Stimulated activated effector memory CD8-positive, alpha-beta T cell treated with anti-CD3 and anti-CD28 coated beads, Interleukin-12 subunit alpha, Interleukin-12 subunit beta, amount 100 ng/mL, for 72 hours (primary cell): ENCODE results near the gene CWC27.
A peak's percentile ranks its signal among the peaks of the same experiment; 100 is the strongest.

Source experiments
- ATAC-seq: fragments of 150-1000 bp; cut with Tn5 transposase; 2 replicates; pipeline ENCODE4 v1.10.0; 2021
- DNase-seq, 2 donors: peaks; one replicate each; pipeline ENCODE4 v3.0.0; 2021 to 2022; ENCODE audit warnings: low spot score in 2 of 2
- H3K27ac Mint-ChIP-seq: one replicate; pipeline ENCODE4 v1.8.0; 2022; ENCODE audit warnings: mild to moderate bottlenecking, mixed read lengths
- H3K36me3 Mint-ChIP-seq: one replicate; pipeline ENCODE4 v1.8.0; 2022; ENCODE audit warnings: mild to moderate bottlenecking, mixed read lengths
- H3K4me1 Mint-ChIP-seq: one replicate; pipeline ENCODE4 v1.8.0; 2022; ENCODE audit warnings: mixed read lengths
- H3K4me3 Mint-ChIP-seq: one replicate; pipeline ENCODE4 v1.8.0; 2022; ENCODE audit warnings: mild to moderate bottlenecking, mixed read lengths
- H3K9me3 Mint-ChIP-seq: one replicate; pipeline ENCODE4 v1.8.0; 2022; ENCODE audit warnings: mixed read lengths

CWC27 gene

GRCh38 chr5:64769855-64770254 lies 1.1 kb downstream of the CWC27 start:
- H3K27ac Mint-ChIP-seq, result peak overlapping the region; percentile 98
- H3K4me1 Mint-ChIP-seq, result peaks cover 37% of the 10 kb centered on the region
- H3K9me3 Mint-ChIP-seq, result no peaks in the 10 kb centered on the region
- peak overlapping the region; percentile 94 for H3K4me3 Mint-ChIP-seq
- DNase-seq, result no peak
- peaks cover 13% of the 10 kb centered on the region for H3K36me3 Mint-ChIP-seq
- no peak for ATAC-seq

- H3K9me3 Mint-ChIP-seq, result no peaks in the 10 kb centered on the region
- no peak overlapping the region for H3K27ac Mint-ChIP-seq
- ATAC-seq (no peak), DNase-seq (no peak)
- H3K4me3 Mint-ChIP-seq, result no peak overlapping the region
- peaks cover 34% of the 10 kb centered on the region for H3K4me1 Mint-ChIP-seq
- peaks cover 15% of the 10 kb centered on the region for H3K36me3 Mint-ChIP-seq
Measured at GRCh38 chr5:64771736-64772135, 3.0 kb downstream of the CWC27 start.

GRCh38 chr5:64773533-64773932 lies 4.8 kb downstream of the CWC27 start:
- no peak overlapping the region for H3K4me3 Mint-ChIP-seq
- DNase-seq, result no peak
- no peaks in the 10 kb centered on the region for H3K9me3 Mint-ChIP-seq
- H3K27ac Mint-ChIP-seq, result no peak overlapping the region
- H3K36me3 Mint-ChIP-seq, result peaks cover 15% of the 10 kb centered on the region
- ATAC-seq, result no peak
- H3K4me1 Mint-ChIP-seq, result peaks cover 32% of the 10 kb centered on the region

- Mint-ChIP-seq H3K4me1 (peaks cover 19% of the 10 kb centered on the region), H3K27ac (no peak overlapping the region), H3K9me3 (no peaks in the 10 kb centered on the region), H3K36me3 (peaks cover 15% of the 10 kb centered on the region), H3K4me3 (no peak overlapping the region)
- no peak for ATAC-seq
- DNase-seq, result no peak
Measured at GRCh38 chr5:64775291-64775690, 6.6 kb downstream of the CWC27 start.

GRCh38 chr5:64784451-64785025 lies 15.8 kb downstream of the CWC27 start:
- DNase-seq (peak; percentile 52 to 71), ATAC-seq (peak; percentile 75)
- H3K4me3 Mint-ChIP-seq, result no peak overlapping the region
- H3K27ac Mint-ChIP-seq, result no peak overlapping the region
- no peaks in the 10 kb centered on the region for H3K4me1 Mint-ChIP-seq
- H3K36me3 Mint-ChIP-seq, result peaks cover 45% of the 10 kb centered on the region
- H3K9me3 Mint-ChIP-seq, result no peaks in the 10 kb centered on the region

GRCh38 chr5:64786372-64786771 lies 17.6 kb downstream of the CWC27 start:
- Mint-ChIP-seq H3K9me3 (no peaks in the 10 kb centered on the region), H3K4me1 (no peaks in the 10 kb centered on the region), H3K27ac (no peak overlapping the region), H3K36me3 (peaks cover 57% of the 10 kb centered on the region), H3K4me3 (no peak overlapping the region)
- no peak for ATAC-seq
- DNase-seq, result no peak

GRCh38 chr5:64788156-64788555 lies 19.4 kb downstream of the CWC27 start:
- Mint-ChIP-seq H3K36me3 (peaks cover 60% of the 10 kb centered on the region), H3K4me1 (no peaks in the 10 kb centered on the region), H3K4me3 (no peak overlapping the region), H3K9me3 (no peaks in the 10 kb centered on the region), H3K27ac (no peak overlapping the region)
- DNase-seq (no peak), ATAC-seq (no peak)

GRCh38 chr5:64789457-64789856 lies 20.7 kb downstream of the CWC27 start:
- no peaks in the 10 kb centered on the region for H3K4me1 Mint-ChIP-seq
- no peak for DNase-seq
- peaks cover 64% of the 10 kb centered on the region for H3K36me3 Mint-ChIP-seq

GRCh38 chr5:64790210-64790609 lies 21.5 kb downstream of the CWC27 start:
- no peak for ATAC-seq
- Mint-ChIP-seq H3K4me1 (no peaks in the 10 kb centered on the region), H3K4me3 (no peak overlapping the region), H3K9me3 (no peaks in the 10 kb centered on the region), H3K36me3 (peaks cover 64% of the 10 kb centered on the region), H3K27ac (no peak overlapping the region)
- no peak for DNase-seq

More at GRCh38 chr5:64789457-64789856, 20.7 kb downstream of the CWC27 start:
- H3K4me3 Mint-ChIP-seq, result no peak overlapping the region
- H3K9me3 Mint-ChIP-seq, result no peaks in the 10 kb centered on the region
- H3K27ac Mint-ChIP-seq, result no peak overlapping the region
- no peak for ATAC-seq

- ATAC-seq (no peak), DNase-seq (no peak)
- H3K9me3 Mint-ChIP-seq, result no peaks in the 10 kb centered on the region
- H3K4me1 Mint-ChIP-seq, result no peaks in the 10 kb centered on the region
- H3K27ac Mint-ChIP-seq, result no peak overlapping the region
- no peak overlapping the region for H3K4me3 Mint-ChIP-seq
- peaks cover 44% of the 10 kb centered on the region for H3K36me3 Mint-ChIP-seq
Measured at GRCh38 chr5:64792469-64792868, 23.7 kb downstream of the CWC27 start.

GRCh38 chr5:64794053-64794770 lies 25.5 kb downstream of the CWC27 start:
- no peak overlapping the region for H3K4me3 Mint-ChIP-seq
- DNase-seq (no peak), ATAC-seq (no peak)
- H3K27ac Mint-ChIP-seq, result no peak overlapping the region
- no peaks in the 10 kb centered on the region for H3K9me3 Mint-ChIP-seq
- H3K4me1 Mint-ChIP-seq, result no peaks in the 10 kb centered on the region
- peaks cover 39% of the 10 kb centered on the region for H3K36me3 Mint-ChIP-seq

GRCh38 chr5:64796301-64796700 lies 27.6 kb downstream of the CWC27 start:
- H3K36me3 Mint-ChIP-seq, result peaks cover 25% of the 10 kb centered on the region

GRCh38 chr5:64800926-64801325 lies 32.2 kb downstream of the CWC27 start:
- Mint-ChIP-seq H3K27ac (no peak overlapping the region), H3K36me3 (peaks cover 11% of the 10 kb centered on the region), H3K4me1 (no peaks in the 10 kb centered on the region), H3K4me3 (no peak overlapping the region), H3K9me3 (no peaks in the 10 kb centered on the region)
- DNase-seq (no peak), ATAC-seq (no peak)

More at GRCh38 chr5:64796301-64796700, 27.6 kb downstream of the CWC27 start:
- H3K4me3 Mint-ChIP-seq, result no peak overlapping the region
- no peaks in the 10 kb centered on the region for H3K4me1 Mint-ChIP-seq
- H3K27ac Mint-ChIP-seq, result no peak overlapping the region
- H3K9me3 Mint-ChIP-seq, result no peaks in the 10 kb centered on the region
- no peak for DNase-seq
- ATAC-seq, result no peak

GRCh38 chr5:64806537-64806936 lies 37.8 kb downstream of the CWC27 start:
- Mint-ChIP-seq H3K4me3 (no peak overlapping the region), H3K36me3 (peaks cover 11% of the 10 kb centered on the region), H3K27ac (no peak overlapping the region), H3K9me3 (no peaks in the 10 kb centered on the region), H3K4me1 (no peaks in the 10 kb centered on the region)
- ATAC-seq, result no peak
- DNase-seq, result no peak

GRCh38 chr5:64807520-64807919 lies 38.8 kb downstream of the CWC27 start:
- H3K4me3 Mint-ChIP-seq, result no peak overlapping the region
- H3K36me3 Mint-ChIP-seq, result peaks cover 11% of the 10 kb centered on the region
- ATAC-seq, result no peak
- no peaks in the 10 kb centered on the region for H3K9me3 Mint-ChIP-seq
- no peak for DNase-seq
- peak overlapping the region; percentile 48 for H3K27ac Mint-ChIP-seq
- H3K4me1 Mint-ChIP-seq, result no peaks in the 10 kb centered on the region

- Mint-ChIP-seq H3K9me3 (no peaks in the 10 kb centered on the region), H3K36me3 (peaks cover 18% of the 10 kb centered on the region), H3K4me3 (no peak overlapping the region), H3K27ac (no peak overlapping the region), H3K4me1 (peaks cover 9% of the 10 kb centered on the region)
- peak; percentile 46 for ATAC-seq
- no peak for DNase-seq
Measured at GRCh38 chr5:64811050-64811640, 42.4 kb downstream of the CWC27 start.
